H1 (cell line): Measurements from ENCODE around the gene TMEM250. TPM values are rescaled to one million over a fixed set of nuclear protein-coding genes. Genes with fewer than 3 reads are reported as not detected.

Source experiments
- CTCF ChIA-PET: fragments of 300-600 bp; sonication (Branson Sonifier 250); formaldehyde crosslinking; loops from one replicate; lab custom pipeline; 2021; ENCODE audit not compliant: partially characterized antibody; lab: Charles Lee
- POLR2A ChIA-PET: fragments of 300-600 bp; sonication (Branson Sonifier 250); formaldehyde crosslinking; loops from one replicate; lab custom pipeline; 2021; ENCODE audit warnings: inconsistent platforms; ENCODE audit not compliant: partially characterized antibody; lab: Charles Lee
- DNase-seq, 2 experiments: peaks; one replicate each; pipeline versions ENCODE4 v3.0.0 to v3.0.0-alpha.2; 2010 to 2022; ENCODE audit warnings: low spot score in 2 of 2, low read depth in 1 of 2, mixed read lengths in 1 of 2
- FAIRE-seq: peaks from 2 replicates; lab custom pipeline; 2011; peaks lifted over from hg19 to GRCh38; lab: Jason Lieb, UNC
- H2AFZ ChIP-seq: 2 replicates; pipeline ENCODE4 v1.8.1; 2012; ENCODE audit warnings: low read length, inconsistent platforms
- H2AK5ac ChIP-seq: 2 replicates; pipeline ENCODE4 v1.6.1; 2013; ENCODE audit warnings: low read depth, low read length
- H2BK120ac ChIP-seq: replicated peaks from 2 replicates; pipeline ENCODE3; 2013; ENCODE audit warnings: low read depth, low read length, inconsistent platforms
- H2BK12ac ChIP-seq: 2 replicates; pipeline ENCODE4 v1.6.1; 2013; ENCODE audit warnings: low read depth, low read length
- H2BK15ac ChIP-seq: 2 replicates; pipeline ENCODE4 v1.6.1; 2013; ENCODE audit warnings: low read length
- H2BK20ac ChIP-seq: 2 replicates; pipeline ENCODE4 v1.6.1; 2013; ENCODE audit warnings: low read length
- H2BK5ac ChIP-seq: 2 replicates; pipeline ENCODE4 v1.6.1; 2013; ENCODE audit warnings: low read depth, low read length
- H3K14ac ChIP-seq: 2 replicates; pipeline ENCODE4 v1.6.1; 2013; ENCODE audit warnings: inconsistent platforms; ENCODE audit not compliant: insufficient read length
- H3K18ac ChIP-seq: 2 replicates; pipeline ENCODE4 v1.6.1; 2013; ENCODE audit warnings: low read length; ENCODE audit errors: extremely low read depth
- H3K23ac ChIP-seq: 2 replicates; pipeline ENCODE4 v1.6.1; 2013; ENCODE audit warnings: inconsistent platforms; ENCODE audit not compliant: insufficient read length
- H3K23me2 ChIP-seq: 2 replicates; pipeline ENCODE4 v1.6.1; 2013; ENCODE audit warnings: low read depth, low read length
- H3K27ac ChIP-seq: 2 replicates; pipeline ENCODE4 v1.6.1; 2011; ENCODE audit warnings: low read depth, low read length, inconsistent platforms
- H3K27me3 ChIP-seq, 4 experiments: replicated peaks in 1 of 4; 1 replicate in 1 of 4; 2 replicates in 3 of 4; pipeline versions ENCODE4 v1.6.1 to v1.8.1; 2011 to 2013; ENCODE audit warnings: low read length in 3 of 4, mild to moderate bottlenecking in 3 of 4, inconsistent platforms in 2 of 4, mixed read lengths in 2 of 4, moderate library complexity in 1 of 4; ENCODE audit not compliant: control insufficient read depth in 3 of 4, insufficient read depth in 3 of 4; ENCODE audit errors: extremely low read depth in 1 of 4
- H3K36me3 ChIP-seq, 4 experiments: 2 replicates each; pipeline versions ENCODE4 v1.6.1 to v1.8.1; 2011 to 2013; ENCODE audit warnings: mild to moderate bottlenecking in 4 of 4, low read length in 3 of 4, moderate library complexity in 2 of 4, control low read depth in 1 of 4, inconsistent platforms in 1 of 4; ENCODE audit not compliant: insufficient read depth in 4 of 4, control insufficient read depth in 2 of 4
- H3K4ac ChIP-seq: replicated peaks from 2 replicates; pipeline ENCODE3; 2013; ENCODE audit warnings: low read length, low read depth, mixed read lengths, inconsistent platforms; ENCODE audit not compliant: insufficient read length
- H3K4me1 ChIP-seq, 4 experiments: replicated peaks in 1 of 4; 1 replicate in 1 of 4; 2 replicates in 3 of 4; pipeline versions ENCODE4 v1.6.1 to v1.8.1; 2011 to 2013; ENCODE audit warnings: low read length in 3 of 4, inconsistent platforms in 2 of 4, mixed read lengths in 1 of 4; ENCODE audit not compliant: insufficient read depth in 4 of 4, control insufficient read depth in 3 of 4
- H3K4me2 ChIP-seq, 2 experiments: 2 replicates each; pipeline versions ENCODE4 v1.6.1 to v1.8.1; 2011 to 2013; ENCODE audit warnings: low read depth in 2 of 2, low read length in 2 of 2, control low read depth in 1 of 2, inconsistent platforms in 1 of 2, mild to moderate bottlenecking in 1 of 2; ENCODE audit not compliant: insufficient read depth in 1 of 2
- H3K4me3 ChIP-seq, 4 experiments: fragments of 200-600, 300-600 bp in 1 of 4; sonication (generic), shearing (Covaris generic), sonication (Bioruptor Twin) in 1 of 4; 2 replicates each; pipeline versions ENCODE4 v1.5.1 to v1.8.1; 2011 to 2016; ENCODE audit warnings: low read length in 4 of 4, low read depth in 3 of 4, control low read depth in 2 of 4, inconsistent platforms in 2 of 4, mild to moderate bottlenecking in 2 of 4, mixed read lengths in 1 of 4, moderate library complexity in 1 of 4; ENCODE audit not compliant: insufficient read depth in 2 of 4; ENCODE audit errors: extremely low read depth in 1 of 4
- H3K56ac ChIP-seq: replicated peaks from 2 replicates; pipeline ENCODE3; 2013; ENCODE audit warnings: low read depth, mild to moderate bottlenecking, mixed read lengths, low read length, inconsistent platforms; ENCODE audit not compliant: insufficient read length
- H3K79me1 ChIP-seq: 2 replicates; pipeline ENCODE4 v1.6.1; 2013; ENCODE audit warnings: low read depth, low read length, control low read depth
- H3K79me2 ChIP-seq, 2 experiments: 2 replicates each; pipeline versions ENCODE4 v1.6.1 to v1.8.1; 2012 to 2013; ENCODE audit warnings: low read length in 2 of 2, mild to moderate bottlenecking in 2 of 2, inconsistent platforms in 1 of 2; ENCODE audit not compliant: insufficient read depth in 2 of 2, control insufficient read depth in 1 of 2
- H3K9ac ChIP-seq, 4 experiments: replicated peaks in 1 of 4; 1 replicate in 1 of 4; 2 replicates in 3 of 4; pipeline versions ENCODE4 v1.6.1 to v1.8.1; 2011 to 2013; ENCODE audit warnings: low read depth in 3 of 4, low read length in 3 of 4, control low read depth in 2 of 4, mild to moderate bottlenecking in 2 of 4, moderate library complexity in 2 of 4, inconsistent platforms in 1 of 4; ENCODE audit errors: extremely low read depth in 1 of 4
- H3K9me3 ChIP-seq, 2 experiments: 2 replicates each; pipeline versions ENCODE4 v1.6.1 to v1.8.1; 2012 to 2013; ENCODE audit warnings: mild to moderate bottlenecking in 2 of 2, moderate library complexity in 2 of 2, control low read depth in 1 of 2, inconsistent platforms in 1 of 2, low read depth in 1 of 2, low read length in 1 of 2, mixed read lengths in 1 of 2; ENCODE audit not compliant: insufficient read depth in 2 of 2
- H4K20me1 ChIP-seq, 2 experiments: replicated peaks in 1 of 2; 2 replicates each; pipeline versions ENCODE3 to v1.8.1; 2011 to 2013; ENCODE audit warnings: inconsistent platforms in 2 of 2, low read length in 2 of 2, mild to moderate bottlenecking in 1 of 2; ENCODE audit not compliant: insufficient read depth in 2 of 2, control insufficient read depth in 1 of 2
- H4K5ac ChIP-seq: 2 replicates; pipeline ENCODE4 v1.6.1; 2013; ENCODE audit warnings: low read length, low read depth, mixed read lengths, inconsistent platforms; ENCODE audit not compliant: insufficient read length
- H4K8ac ChIP-seq: 2 replicates; pipeline ENCODE4 v1.8.0; 2013; ENCODE audit warnings: mild to moderate bottlenecking, moderate library complexity, low read length, inconsistent platforms; ENCODE audit not compliant: insufficient read depth; ENCODE audit errors: extremely low read depth
- H4K91ac ChIP-seq: replicated peaks from 2 replicates; pipeline ENCODE3; 2013; ENCODE audit warnings: low read length, mixed read lengths, inconsistent platforms; ENCODE audit not compliant: insufficient read length
- ATF3 ChIP-seq: IDR thresholded peaks from 2 replicates; pipeline ENCODE4 v1.6.1; 2011; ENCODE audit warnings: low read depth, mild to moderate bottlenecking, low read length; ENCODE audit not compliant: insufficient read depth
- BCL11A ChIP-seq, 2 experiments: IDR thresholded peaks; one replicate each; pipeline ENCODE4 v1.6.1; 2011; ENCODE audit warnings: low read depth in 2 of 2, low read length in 2 of 2, mild to moderate bottlenecking in 2 of 2
- CHD1 ChIP-seq: IDR thresholded peaks from 2 replicates; pipeline ENCODE4 v1.6.1; 2012; ENCODE audit warnings: low read depth, low read length, improper control_type of control experiment
- EP300 ChIP-seq, 2 experiments: IDR thresholded peaks; 1 replicate in 1 of 2; 2 replicates in 1 of 2; pipeline ENCODE4 v1.6.1; 2011 to 2012; ENCODE audit warnings: low read depth in 2 of 2, low read length in 2 of 2, mild to moderate bottlenecking in 2 of 2, borderline replicate concordance in 1 of 2, inconsistent platforms in 1 of 2, moderate library complexity in 1 of 2
- EZH2 ChIP-seq: fragments of 200-600 bp; sonication (generic); IDR thresholded peaks from 2 replicates; pipeline ENCODE4 v1.7.1; 2012; ENCODE audit warnings: low read depth, mild to moderate bottlenecking, moderate library complexity, low read length, inconsistent platforms; ENCODE audit not compliant: severe bottlenecking
- GTF2F1 ChIP-seq: IDR thresholded peaks from 2 replicates; pipeline ENCODE4 v1.6.1; 2012; ENCODE audit warnings: low read depth, low read length, improper control_type of control experiment, borderline replicate concordance
- KDM5A ChIP-seq: fragments of 200-600 bp; IDR thresholded peaks from 2 replicates; pipeline ENCODE4 v1.7.1; 2012; ENCODE audit warnings: mild to moderate bottlenecking, low read length, inconsistent platforms, mixed read lengths
- MAX ChIP-seq: IDR thresholded peaks from 2 replicates; pipeline ENCODE4 v1.6.1; 2012; ENCODE audit warnings: inconsistent platforms
- POLR2A ChIP-seq, 2 experiments: IDR thresholded peaks; 1 replicate in 1 of 2; 2 replicates in 1 of 2; pipeline ENCODE4 v1.6.1; 2011; ENCODE audit warnings: low read depth in 2 of 2, low read length in 2 of 2, mild to moderate bottlenecking in 2 of 2; ENCODE audit errors: control extremely low read depth in 1 of 2
- POLR2AphosphoS5 ChIP-seq: IDR thresholded peaks from 2 replicates; pipeline ENCODE4 v1.6.1; 2011; ENCODE audit warnings: low read depth, low read length
- RAD21 ChIP-seq, 2 experiments: IDR thresholded peaks in 1 of 2; conservative IDR thresholded peaks in 1 of 2; 2 replicates each; pipeline ENCODE4 v1.6.1; 2011; ENCODE audit warnings: low read depth in 2 of 2, low read length in 2 of 2, improper control_type of control experiment in 1 of 2, inconsistent platforms in 1 of 2, mild to moderate bottlenecking in 1 of 2, moderate library complexity in 1 of 2
- RFX5 ChIP-seq: IDR thresholded peaks from 2 replicates; pipeline ENCODE4 v1.6.1; 2011; ENCODE audit warnings: low read depth, low read length, improper control_type of control experiment, borderline replicate concordance
- SAP30 ChIP-seq: fragments of 300-600 bp; sonication (generic); IDR thresholded peaks from 2 replicates; pipeline ENCODE4 v1.7.1; 2012; ENCODE audit warnings: low read length, moderate library complexity, mild to moderate bottlenecking, inconsistent platforms; ENCODE audit not compliant: insufficient read depth, insufficient replicate concordance
- WGBS, 2 experiments: shearing (Covaris generic) in 1 of 2; methylation state at CpG; one replicate each; pipeline versions ENCODE4 v1.1.6 to v1.1.7; 2013 to 2015; ENCODE audit warnings: low lambda C conversion rate in 2 of 2, mixed read lengths in 2 of 2, inconsistent platforms in 1 of 2, low coverage in 1 of 2, missing lambda C conversion rate in 1 of 2; ENCODE audit not compliant: insufficient replicate concordance in 2 of 2, insufficient coverage in 1 of 2, insufficient read length in 1 of 2; ENCODE audit errors: extremely low coverage in 1 of 2, missing lambda C conversion rate in 1 of 2; 5-methylcytosine and 5-hydroxymethylcytosine counted together
- polyA plus RNA-seq, 7 experiments: library from polyadenylated mRNA; depleted of rRNA in 3 of 7; stranded (reverse) in 5 of 7; unstranded in 2 of 7; fragments of >200 nt in 5 of 7; fragments of 200-250 nt in 2 of 7; gene quantifications; 1 replicate in 5 of 7; 2 replicates in 1 of 7; 4 replicates in 1 of 7; pipeline versions ENCODE4 v1.2.1 to v1.2.3, GENCODE V29; 2011 to 2013; ENCODE audit warnings: missing spikeins in 2 of 7, mixed read lengths in 2 of 7
- total RNA-seq: library from RNA; stranded (reverse); fragmentation: NEBNext Ultra II Directional; extraction: Animal tissue kit (Norgen Biotek cat#: 25700); gene quantifications from 2 replicates; pipeline ENCODE4 v1.2.1, GENCODE V29; 2021

TMEM250 gene
- total and polyA plus RNA-seq, 2 of the 8 experiments (the other 6 are each of a cell fraction or from before 2014, with no cell fraction given): 22.3 to 34.9 TPM

- no peak overlapping the region for H3K4ac ChIP-seq
- H3K14ac ChIP-seq: no peak overlapping the region
- ChIA-PET POLR2A (no interaction called here), CTCF (interaction anchor here (0.7 kb wide), 1 partner anchor 11 kb away, joined by 3 read pairs; no protein-coding TSS in a partner anchor)
- H2AK5ac ChIP-seq: no peak overlapping the region
- no peak overlapping the region for H4K5ac ChIP-seq
- no peak overlapping the region for H2BK20ac ChIP-seq
- no peak overlapping the region for H2BK5ac ChIP-seq
- WGBS, 2 experiments: 91% methylated on average over 14 of the region's 14 CpGs; no CpG with 5 or more reads in 1 of the 2 experiments
- FAIRE-seq (no peak), DNase-seq (no peak)
- H4K8ac ChIP-seq: no peak overlapping the region
- no peak overlapping the region for H3K18ac ChIP-seq
- no peak overlapping the region for H2AFZ ChIP-seq
- H3K27ac ChIP-seq: no peak overlapping the region
- H3K27me3 ChIP-seq: peaks cover 0 to 4% (median 2%) of the 10 kb centered on the region in 4 experiments; a peak in 4 of 7 replicates
- no peak overlapping the region for H3K56ac ChIP-seq
- H3K9ac ChIP-seq: no peak overlapping the region
- H3K36me3 ChIP-seq: no peaks in the 10 kb centered on the region
- H4K20me1 ChIP-seq: no peaks in the 10 kb centered on the region
- no peak overlapping the region for H2BK120ac ChIP-seq
- H3K9me3 ChIP-seq: no peaks in the 10 kb centered on the region
- no peak overlapping the region for H3K4me2 ChIP-seq
- no peaks in the 10 kb centered on the region for H3K79me2 ChIP-seq
- H4K91ac ChIP-seq: no peak overlapping the region
- H3K23me2 ChIP-seq: peaks cover 5% of the 10 kb centered on the region; the same call in 1 of the 2 replicates
- no peak overlapping the region for H2BK15ac ChIP-seq
- H3K23ac ChIP-seq: no peak overlapping the region
- peaks cover 0 to 15% (median 11%) of the 10 kb centered on the region in 4 experiments; a peak in 6 of 7 replicates for H3K4me1 ChIP-seq
- H2BK12ac ChIP-seq: no peak overlapping the region
- no peak overlapping the region for H3K4me3 ChIP-seq
- no peaks in the 10 kb centered on the region for H3K79me1 ChIP-seq
- TF ChIP-seq RAD21 (IDR thresholded peaks at IDR 0.05 in 1 of 2, conservative IDR thresholded peaks at IDR 0.05 in 1 of 2; ENCODE audit: low read depth in 2 of 2, low read length in 2 of 2) (no peak), POLR2A (IDR thresholded peaks at IDR 0.05; ENCODE audit: control extremely low read depth in 1 of 2, low read depth in 2 of 2, low read length in 2 of 2) (no peak), MAX (no peak), GTF2F1 (no peak), SAP30 (no peak), POLR2AphosphoS5 (no peak), ATF3 (no peak), RFX5 (no peak), EZH2 (no peak), CHD1 (no peak), KDM5A (no peak), BCL11A (IDR thresholded peaks at IDR 0.05; ENCODE audit: low read depth in 2 of 2, low read length in 2 of 2) (no peak), EP300 (IDR thresholded peaks at IDR 0.05; ENCODE audit: borderline replicate concordance in 1 of 2, low read depth in 2 of 2, low read length in 2 of 2) (no peak)
These were observed 36.3 kb upstream of the TMEM250 start for GRCh38 chr9:136154943-136155342.
